ENCODE data around the gene DBN1. TPM values are rescaled to one million over a fixed set of nuclear protein-coding genes. Genes with fewer than 3 reads are reported as not detected.

The DBN1 gene
- total and polyA plus RNA-seq, 2 donors (not counting 1 experiment from before 2014, with no cell fraction given): 1.4 to 1.9 TPM

DNA sequence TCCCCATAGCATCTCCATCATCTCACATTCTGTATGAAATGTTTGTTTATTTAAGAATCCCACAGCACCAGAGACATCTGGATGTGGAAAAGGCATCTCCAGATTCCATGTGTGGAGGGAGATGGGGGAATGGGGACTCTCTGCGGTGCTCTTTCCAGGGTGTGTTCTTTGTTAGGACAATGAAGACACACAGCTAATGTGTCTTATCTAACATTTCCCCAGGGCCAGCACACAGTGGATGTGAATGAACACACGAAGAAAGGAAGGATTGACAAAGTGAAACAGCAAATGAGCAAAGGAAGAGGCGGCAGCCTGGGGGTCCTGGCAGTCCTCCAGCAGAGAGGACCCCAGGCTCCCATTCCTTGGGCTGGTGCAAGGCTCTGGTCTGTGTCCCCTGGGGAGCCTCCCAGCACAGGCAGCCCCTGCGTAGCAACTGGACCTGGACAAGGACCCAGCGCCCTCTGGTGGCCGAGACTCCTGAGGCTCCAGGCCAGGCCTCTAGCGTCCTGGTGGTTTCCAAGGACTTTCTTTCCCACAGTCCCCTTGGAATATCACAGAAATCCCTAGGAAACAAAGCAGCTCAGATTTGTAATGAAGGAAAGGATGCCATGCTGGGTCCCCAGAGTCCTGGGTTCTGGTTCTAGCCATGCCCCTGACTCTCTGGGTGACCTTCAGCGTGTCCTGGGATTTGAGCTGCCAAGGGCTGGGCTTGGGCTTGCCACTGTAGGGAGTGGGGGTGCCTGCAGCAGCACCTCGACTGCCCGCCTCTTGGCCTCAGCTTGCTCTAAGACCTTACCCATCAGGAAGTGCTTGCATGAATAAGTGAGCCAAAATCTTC is 27.5 kb upstream of the DBN1 start:
- Mint-ChIP-seq H3K4me3 (peak overlapping the region; percentile 1), H3K4me1 (peaks cover 60% of the 10 kb centered on the region), H3K27ac (no peak overlapping the region), H3K9me3 (ENCODE audit: insufficient read depth) (no peaks in the 10 kb centered on the region), H3K27me3 (peaks cover 3% of the 10 kb centered on the region)
- no peak for TF ChIP-seq EZH2 (IDR thresholded peaks at IDR 0.05; ENCODE audit: borderline replicate concordance, insufficient read depth, low read depth, low read length, poor library complexity, severe bottlenecking)
- TF ChIP-seq, protein P1, sequence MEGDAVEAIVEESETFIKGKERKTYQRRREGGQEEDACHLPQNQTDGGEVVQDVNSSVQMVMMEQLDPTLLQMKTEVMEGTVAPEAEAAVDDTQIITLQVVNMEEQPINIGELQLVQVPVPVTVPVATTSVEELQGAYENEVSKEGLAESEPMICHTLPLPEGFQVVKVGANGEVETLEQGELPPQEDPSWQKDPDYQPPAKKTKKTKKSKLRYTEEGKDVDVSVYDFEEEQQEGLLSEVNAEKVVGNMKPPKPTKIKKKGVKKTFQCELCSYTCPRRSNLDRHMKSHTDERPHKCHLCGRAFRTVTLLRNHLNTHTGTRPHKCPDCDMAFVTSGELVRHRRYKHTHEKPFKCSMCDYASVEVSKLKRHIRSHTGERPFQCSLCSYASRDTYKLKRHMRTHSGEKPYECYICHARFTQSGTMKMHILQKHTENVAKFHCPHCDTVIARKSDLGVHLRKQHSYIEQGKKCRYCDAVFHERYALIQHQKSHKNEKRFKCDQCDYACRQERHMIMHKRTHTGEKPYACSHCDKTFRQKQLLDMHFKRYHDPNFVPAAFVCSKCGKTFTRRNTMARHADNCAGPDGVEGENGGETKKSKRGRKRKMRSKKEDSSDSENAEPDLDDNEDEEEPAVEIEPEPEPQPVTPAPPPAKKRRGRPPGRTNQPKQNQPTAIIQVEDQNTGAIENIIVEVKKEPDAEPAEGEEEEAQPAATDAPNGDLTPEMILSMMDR (IDR thresholded peaks at IDR 0.05): peak; percentile 96
- intact Hi-C loops (cut with micrococcal nuclease): loop anchor here (1.0 kb wide), 1 partner anchor 111 kb away; no protein-coding TSS in a partner anchor
- POLR2A ChIA-PET: interaction anchor here (1.6 kb wide), 1 partner anchor 10 kb away, joined by 7 read pairs; the partner anchor contains the start of gene DOK3
- Histone ChIP-seq H3K27ac (ENCODE audit: low read length in 2 of 2) (no peak overlapping the region), H3K4me2 (replicated peaks; ENCODE audit: low read depth, low read length, poor library complexity, severe bottlenecking) (peak overlapping the region; percentile 73), H3K79me2 (ENCODE audit: control insufficient read depth, insufficient read depth, low read length) (peaks cover 6% of the 10 kb centered on the region), H3K9me3 (ENCODE audit: control extremely low read depth in 1 of 3, control insufficient read depth in 2 of 3, insufficient read depth in 1 of 3, low read length in 2 of 3) (peaks cover 0 to 10% (median 0%) of the 10 kb centered on the region in 3 donors), H3K36me3 (replicated peaks in 1 of 2; ENCODE audit: control extremely low read depth in 1 of 2, control insufficient read depth in 1 of 2, extremely low read depth in 1 of 2, insufficient read depth in 2 of 2, low read length in 1 of 2) (peaks cover 0 to 30% of the 10 kb centered on the region in 2 experiments), H2AFZ (ENCODE audit: insufficient read depth, low read depth, low read length, poor library complexity, severe bottlenecking) (no peak overlapping the region), H3K4me3 (ENCODE audit: control extremely low read depth in 1 of 5, extremely low read depth in 1 of 5, insufficient read depth in 1 of 5, low read depth in 2 of 5, low read length in 4 of 5) (no peak overlapping the region), H3K27me3 (replicated peaks in 1 of 4; ENCODE audit: control extremely low read depth in 1 of 4, control insufficient read depth in 3 of 4, insufficient read depth in 4 of 4, low read length in 3 of 4) (peaks cover 0 to 10% (median 4%) of the 10 kb centered on the region in 4 experiments), H3K9ac (ENCODE audit: low read length) (no peak overlapping the region), H4K20me1 (ENCODE audit: control insufficient read depth, insufficient read depth, low read length, poor library complexity, severe bottlenecking) (peaks cover 44% of the 10 kb centered on the region), H3K4me1 (ENCODE audit: control insufficient read depth in 2 of 2, insufficient read depth in 2 of 2, low read length in 2 of 2) (peaks cover 43 to 60% of the 10 kb centered on the region in 2 donors)
- 24% methylated on average over 6 of the region's 10 CpGs for WGBS (ENCODE audit: insufficient coverage)
- peak; percentile 84 for DNase-seq
- CTCF ChIA-PET: interaction anchor here (0.7 to 5.7 kb wide), 23 partner anchors 8 to 191 kb away, joined by 3 to 70 read pairs (median 9); partner anchors contain the start of genes B4GALT7, DDX41, DOK3 and FAM193B
- no peak for ATAC-seq (ENCODE audit: low read depth)

Measured in B cell (primary cell).